ENCODE data around the gene GATAD2A.

Gene GATAD2A

DNA sequence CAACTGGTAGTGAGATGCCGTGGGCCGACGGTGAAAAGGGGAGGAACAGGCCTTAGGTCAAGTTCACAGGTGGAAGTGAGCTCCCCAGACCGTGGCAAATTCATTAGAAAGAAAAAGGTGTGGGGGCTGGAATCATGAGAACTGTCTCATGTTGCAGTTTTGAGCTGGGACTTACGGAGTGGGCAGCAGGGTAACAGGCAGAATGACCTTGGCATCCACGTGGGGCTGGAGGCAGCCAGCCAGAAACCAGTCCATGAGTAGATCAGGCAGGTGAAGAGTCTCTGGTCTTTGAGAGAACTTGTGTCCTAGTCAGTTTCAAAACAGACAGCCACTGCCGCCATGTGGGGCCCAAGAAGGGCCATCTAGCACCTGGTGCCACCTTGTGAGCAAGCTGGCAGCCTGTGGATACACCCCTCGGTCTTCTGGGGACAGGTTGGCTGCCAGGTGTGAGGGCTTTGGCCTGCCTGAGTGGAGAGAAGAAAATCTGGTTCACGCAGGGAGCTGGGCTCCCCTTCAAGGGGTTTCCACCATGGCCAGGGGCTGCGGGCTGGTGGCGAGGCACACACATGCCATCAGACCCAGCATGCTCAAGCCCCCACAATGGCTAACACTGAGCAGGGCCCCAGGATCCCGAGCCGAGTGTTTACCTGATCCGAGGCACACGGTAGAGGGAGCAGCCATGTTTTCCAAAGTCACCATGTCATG, 86.0 kb downstream of the GATAD2A start:
- no peak for DNase-seq

- DNase-seq = no peak
Observed at GRCh38 chr19:19492026-19492610, 86.6 kb downstream of the GATAD2A start.

DNA sequence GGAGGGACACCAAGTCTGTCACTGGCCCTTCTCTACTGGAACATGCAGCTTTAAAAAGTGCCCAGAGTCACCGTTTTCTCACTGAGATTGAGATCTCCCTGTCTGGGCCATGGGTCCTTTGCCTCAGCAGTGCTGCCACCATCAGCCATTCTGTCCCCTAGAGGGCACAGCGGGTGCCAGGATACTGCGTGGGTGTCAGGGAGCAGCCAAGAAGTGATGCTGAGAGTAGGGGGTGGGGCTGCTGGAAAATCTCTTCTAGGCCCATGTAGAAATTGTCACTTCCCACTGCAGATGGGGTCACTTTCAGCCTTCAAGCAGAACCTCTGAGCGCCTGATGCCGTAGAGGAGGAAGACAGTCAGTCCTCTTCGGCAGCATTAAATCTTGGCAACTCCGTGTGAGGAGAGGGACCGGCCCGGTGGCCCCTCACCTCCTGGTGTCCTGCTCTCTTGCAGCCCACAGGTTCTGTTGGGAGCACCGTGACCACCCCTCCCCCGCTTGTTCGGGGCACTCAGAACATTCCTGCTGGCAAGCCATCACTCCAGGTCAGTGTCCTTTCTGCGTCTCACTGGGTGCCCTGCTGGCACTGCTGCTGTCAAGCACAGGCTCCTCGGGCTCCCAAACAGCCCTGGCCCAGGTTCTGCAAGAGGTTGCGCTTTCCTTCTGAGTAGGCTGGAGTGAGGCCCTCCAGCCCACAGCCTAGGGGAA, 88.5 kb downstream of the GATAD2A start:
- DNase-seq = no peak

GRCh38 chr19:19495614-19496603, 90.4 kb downstream of the GATAD2A start:
- no peak for DNase-seq

GRCh38 chr19:19498255-19498991, 92.9 kb downstream of the GATAD2A start:
- DNase-seq = no peak

- DNase-seq = no peak
Observed at GRCh38 chr19:19499272-19499995, 94.0 kb downstream of the GATAD2A start.

GRCh38 chr19:19500975-19501644, 95.6 kb downstream of the GATAD2A start:
- DNase-seq = no peak

- DNase-seq = no peak
Observed at GRCh38 chr19:19501798-19502197, 96.3 kb downstream of the GATAD2A start.

GRCh38 chr19:19502281-19502680, 96.8 kb downstream of the GATAD2A start:
- no peak for DNase-seq

DNA sequence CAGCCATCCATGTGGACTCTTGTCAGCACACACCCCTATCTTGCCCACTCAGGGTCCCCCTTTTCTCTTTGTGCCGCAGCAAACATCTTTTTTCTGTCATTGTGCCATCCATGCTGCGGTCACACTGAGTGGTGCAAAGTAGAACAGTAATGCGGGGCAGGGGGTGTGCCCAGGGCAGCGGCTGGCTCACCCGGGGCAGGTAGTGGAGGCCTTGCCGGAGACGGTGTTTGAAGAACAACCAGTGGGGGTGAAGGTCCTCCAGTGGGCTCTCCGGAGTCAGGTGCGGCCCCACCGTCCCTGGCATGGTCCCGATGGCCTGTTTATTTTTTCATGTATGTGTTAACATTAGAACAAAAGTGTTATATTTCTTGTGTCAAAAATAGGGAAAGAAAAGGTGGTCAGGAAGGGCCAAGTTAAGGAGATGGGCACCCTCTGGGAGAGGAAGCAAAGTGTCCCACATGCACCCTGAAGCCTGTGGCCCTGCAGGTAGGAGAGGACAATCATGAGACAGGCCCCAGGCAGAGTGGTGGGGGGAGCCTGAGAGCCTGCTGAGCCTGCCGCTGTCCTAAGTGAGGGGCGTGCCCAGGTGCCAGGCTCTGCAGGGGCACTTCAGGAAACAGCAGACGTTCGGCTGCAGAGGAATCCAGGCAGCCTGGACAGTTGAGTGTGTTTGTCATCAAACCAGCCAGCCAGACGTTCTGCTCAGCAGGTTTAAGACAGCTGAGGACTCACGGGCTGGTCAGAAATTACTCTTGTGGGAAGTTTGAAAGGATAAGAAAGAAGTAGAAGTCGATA, 97.5 kb downstream of the GATAD2A start:
- DNase-seq = no peak

- DNase-seq = no peak
Observed at GRCh38 chr19:19504754-19505668, 99.5 kb downstream of the GATAD2A start.

DNA sequence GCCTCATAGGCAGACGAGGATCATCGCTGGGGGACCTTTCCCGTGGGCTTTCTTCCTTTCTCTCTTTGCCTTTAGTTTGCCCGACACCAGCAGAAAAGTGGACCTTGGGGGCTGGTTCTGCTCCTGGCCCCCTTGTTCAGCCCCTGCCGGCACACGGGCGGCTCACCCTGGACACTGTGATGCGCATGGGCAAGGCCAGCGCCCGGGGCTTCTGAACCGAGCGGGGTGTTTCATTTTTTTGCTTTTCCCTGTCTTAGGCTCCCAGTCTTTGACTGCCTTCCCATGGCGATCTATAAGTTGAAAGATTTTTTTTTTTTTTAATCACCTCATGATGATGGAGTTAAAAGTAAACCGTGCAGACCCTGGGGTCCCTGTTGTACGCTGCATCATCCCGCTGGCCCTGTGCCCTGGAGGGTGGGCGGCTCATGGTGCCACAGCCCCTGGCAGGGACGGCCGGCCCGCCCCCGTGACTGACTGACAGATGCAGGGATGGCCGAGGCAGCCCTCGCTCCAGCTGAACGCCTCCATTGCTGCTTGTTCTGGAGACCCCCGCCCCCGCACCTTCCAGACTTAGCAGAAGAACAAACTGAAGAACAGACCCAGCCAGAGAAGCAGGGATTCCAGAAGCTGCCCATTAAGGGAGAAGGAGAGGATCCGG, 100.3 kb downstream of the GATAD2A start:
- DNase-seq = no peak

DNA sequence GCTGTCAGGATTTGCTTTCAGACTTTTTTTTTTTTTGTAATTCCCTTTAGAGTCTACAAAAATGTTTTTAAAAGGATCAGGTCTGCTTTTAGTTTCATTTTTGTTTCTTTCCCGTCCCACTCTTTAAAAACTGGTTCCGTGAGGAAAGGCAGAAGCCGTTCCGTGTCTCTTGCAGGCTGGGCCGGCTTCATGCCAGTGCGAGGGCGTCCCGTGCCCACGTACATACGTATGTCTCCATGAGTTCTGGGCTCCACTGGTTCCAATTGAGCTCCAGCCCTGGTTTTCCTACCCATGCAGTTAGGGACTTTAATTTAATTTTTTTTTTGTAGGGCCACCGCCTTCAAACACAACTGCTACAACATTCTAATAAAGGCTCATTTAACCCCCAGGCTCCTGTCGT, 101.1 kb downstream of the GATAD2A start:
- DNase-seq = no peak

DNA sequence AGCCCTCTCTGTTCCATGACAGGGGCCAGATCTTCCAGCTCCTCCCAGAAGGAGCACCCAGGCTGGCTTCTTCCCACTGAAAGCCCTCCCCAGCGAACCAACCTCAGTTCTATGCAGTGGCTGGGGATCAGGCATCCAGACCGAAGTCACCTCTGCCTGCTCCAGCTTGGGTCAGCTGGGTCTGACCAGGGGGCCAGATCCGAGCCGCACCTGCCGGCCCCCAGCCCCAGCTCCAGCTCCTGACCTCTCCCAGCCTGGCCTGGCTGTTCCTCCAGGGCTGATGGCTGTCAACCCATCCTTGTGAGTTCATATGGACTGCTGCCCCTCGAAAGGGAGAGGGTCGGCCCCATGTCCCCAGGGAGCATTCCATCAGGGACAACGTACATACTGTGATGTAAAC, 101.9 kb downstream of the GATAD2A start:
- no peak for DNase-seq

DNA sequence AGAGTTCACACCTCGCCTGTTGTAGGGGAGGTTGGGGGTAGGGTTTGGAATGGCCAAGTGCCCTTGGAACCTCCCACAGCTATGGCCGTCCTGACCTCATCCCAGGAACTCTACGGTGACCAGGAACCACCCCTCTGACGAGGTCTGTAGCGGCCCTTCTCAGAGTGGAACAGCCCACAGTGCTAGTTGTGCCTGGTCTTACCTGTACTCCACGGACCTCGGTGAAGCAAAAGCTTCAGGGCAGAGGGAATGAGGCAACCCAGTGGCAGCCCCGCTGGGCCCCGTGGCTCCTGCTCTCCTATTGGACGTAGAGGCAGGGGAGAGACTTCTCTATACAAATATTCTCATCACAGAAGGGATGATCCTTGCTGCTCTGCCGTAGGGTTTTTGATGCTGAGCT, 102.7 kb downstream of the GATAD2A start:
- no peak for DNase-seq

GRCh38 chr19:19510432-19510831, 105.0 kb downstream of the GATAD2A start:
- no peak for DNase-seq

DNA sequence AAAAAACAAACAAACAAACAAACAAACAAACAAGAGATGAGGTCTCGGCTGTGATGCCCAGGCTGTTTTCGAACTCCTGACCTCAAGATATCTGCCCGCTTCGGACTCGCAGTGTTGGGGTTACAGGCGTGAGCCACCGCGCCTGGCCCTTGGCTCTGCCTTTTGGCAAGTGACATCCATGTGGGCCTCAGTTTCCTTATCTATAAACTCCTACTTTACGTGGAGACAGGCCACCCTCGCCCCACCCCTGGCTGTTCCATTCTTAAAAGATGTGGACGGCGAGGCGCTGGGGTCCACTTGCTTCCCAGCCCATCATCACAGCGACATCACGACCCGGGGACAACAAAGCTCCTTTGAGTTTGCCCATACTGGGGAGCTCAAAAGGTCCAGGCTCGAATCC, 108.2 kb downstream of the GATAD2A start:
- no peak for DNase-seq

DNA sequence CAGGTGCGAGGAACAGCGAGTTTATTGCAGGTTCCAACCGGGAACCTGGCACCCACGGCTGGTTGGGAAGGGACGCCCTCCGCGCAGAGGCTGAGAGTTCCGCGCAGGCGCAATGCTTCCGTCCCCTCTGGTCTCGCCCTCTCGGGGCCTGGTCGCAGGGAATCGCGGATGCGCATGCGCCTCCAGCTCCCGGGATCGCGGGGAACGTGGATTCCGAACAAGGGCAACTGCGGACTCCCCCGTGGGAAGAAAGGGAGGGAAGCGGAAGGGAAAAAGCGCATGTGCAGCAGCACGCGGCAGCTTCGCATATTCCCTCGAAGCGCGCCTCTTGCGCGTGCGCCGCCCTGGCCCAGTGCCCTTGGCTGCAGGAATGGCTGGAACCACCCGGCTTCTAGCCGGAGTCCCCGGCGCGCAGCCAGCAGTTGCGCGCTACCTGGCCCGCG, 108.8 kb downstream of the GATAD2A start:
- DNase-seq = no peak

Measured in NCI-H1436 (cell line).